Measurements from ENCODE around the gene SLC22A23. TPM values are rescaled to one million over a fixed set of nuclear protein-coding genes. Genes with fewer than 3 reads are reported as not detected.
"Not testable (repeated sequence)": the region's sequence is repeated elsewhere in the genome, so short reads cannot be mapped to it uniquely, and the experiment has no call there.

The SLC22A23 gene
- total RNA-seq, 4 donors from 2014 or later, result 16.6 to 21.8 (median 17.6) TPM

DNA sequence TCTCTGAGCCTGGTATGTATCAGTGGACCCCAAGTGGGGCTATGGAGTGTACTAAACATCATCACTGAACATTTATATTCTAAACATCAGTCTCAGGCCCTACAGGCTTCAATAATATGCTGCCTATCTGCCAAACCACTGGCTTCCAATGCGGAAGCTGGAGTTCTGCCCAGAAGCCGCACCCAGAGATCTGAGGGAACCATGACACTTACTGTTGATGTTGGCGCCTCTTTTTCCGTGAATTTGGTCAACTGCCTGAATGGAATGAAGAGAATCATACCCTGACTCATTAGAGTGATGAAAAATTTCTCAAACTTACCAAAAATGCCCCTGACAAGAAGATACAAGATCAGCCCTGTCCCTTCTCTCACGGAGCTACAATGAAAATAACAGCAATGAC, 66.2 kb downstream of the SLC22A23 start:
- Histone ChIP-seq H3K36me3 (no peaks in the 10 kb centered on the region), H3K27me3 (no peaks in the 10 kb centered on the region), H3K4me1 (peaks cover 15 to 46% of the 10 kb centered on the region in 2 donors), H3K9me3 (no peaks in the 10 kb centered on the region), H3K4me3 (replicated peaks in 1 of 3) (no peak overlapping the region), H3K27ac (peak overlapping the region in 2 of 3 donors; percentile 18 to 51)
- DNase-seq, result peak; percentile 40 to 42
- intact Hi-C loops (cut with DNase I), result loop anchor here (10.0 kb wide), 1 partner anchor 64 kb away; the partner anchor contains the start of gene SLC22A23
- WGBS, 2 donors, result 71 to 72% methylated on average over 5 of the region's 5 CpGs
- TF ChIP-seq, protein P1, sequence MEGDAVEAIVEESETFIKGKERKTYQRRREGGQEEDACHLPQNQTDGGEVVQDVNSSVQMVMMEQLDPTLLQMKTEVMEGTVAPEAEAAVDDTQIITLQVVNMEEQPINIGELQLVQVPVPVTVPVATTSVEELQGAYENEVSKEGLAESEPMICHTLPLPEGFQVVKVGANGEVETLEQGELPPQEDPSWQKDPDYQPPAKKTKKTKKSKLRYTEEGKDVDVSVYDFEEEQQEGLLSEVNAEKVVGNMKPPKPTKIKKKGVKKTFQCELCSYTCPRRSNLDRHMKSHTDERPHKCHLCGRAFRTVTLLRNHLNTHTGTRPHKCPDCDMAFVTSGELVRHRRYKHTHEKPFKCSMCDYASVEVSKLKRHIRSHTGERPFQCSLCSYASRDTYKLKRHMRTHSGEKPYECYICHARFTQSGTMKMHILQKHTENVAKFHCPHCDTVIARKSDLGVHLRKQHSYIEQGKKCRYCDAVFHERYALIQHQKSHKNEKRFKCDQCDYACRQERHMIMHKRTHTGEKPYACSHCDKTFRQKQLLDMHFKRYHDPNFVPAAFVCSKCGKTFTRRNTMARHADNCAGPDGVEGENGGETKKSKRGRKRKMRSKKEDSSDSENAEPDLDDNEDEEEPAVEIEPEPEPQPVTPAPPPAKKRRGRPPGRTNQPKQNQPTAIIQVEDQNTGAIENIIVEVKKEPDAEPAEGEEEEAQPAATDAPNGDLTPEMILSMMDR (IDR thresholded peaks at IDR 0.05), result no peak
- TF ChIP-seq POLR2A (IDR thresholded peaks at IDR 0.05), result no peak

DNA sequence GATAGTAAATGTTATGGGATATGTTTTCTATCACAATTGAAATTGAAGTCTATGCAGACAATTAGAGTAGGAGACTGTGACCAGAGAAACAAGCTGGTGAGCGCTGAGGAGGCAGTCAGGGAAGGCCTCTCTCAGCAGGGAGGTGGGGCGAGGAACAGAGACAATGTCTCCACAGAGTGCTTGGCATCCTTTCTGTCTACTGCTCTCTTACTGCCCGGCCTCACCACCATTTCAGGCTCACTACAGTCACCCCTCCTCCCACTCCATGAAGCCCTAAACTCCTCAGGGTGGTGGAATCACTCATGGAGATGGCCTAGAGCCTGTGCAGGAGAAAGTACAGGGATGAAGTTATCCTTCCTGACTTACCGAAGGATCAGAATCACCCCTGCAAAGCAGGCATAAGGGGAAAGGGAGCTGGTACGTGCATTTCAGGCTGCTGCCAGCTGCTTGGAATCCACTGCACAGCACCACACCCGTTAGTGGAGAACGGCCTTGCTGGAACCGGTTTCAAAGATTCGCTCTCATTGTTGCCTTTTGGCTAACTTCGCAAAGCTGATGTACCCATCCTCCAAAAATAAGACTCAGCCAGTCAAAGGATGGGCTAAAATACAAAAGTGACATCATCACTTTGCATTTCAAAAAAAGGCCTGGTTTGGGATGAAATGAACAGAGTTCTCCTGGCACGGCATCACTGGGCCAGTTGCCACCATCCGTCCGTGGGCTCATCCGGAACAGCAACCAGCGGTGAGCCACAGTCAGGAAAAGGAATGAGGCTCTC, 67.3 kb downstream of the SLC22A23 start:
- peak overlapping the region in 2 of 3 donors; percentile 18 to 51 for H3K27ac ChIP-seq

DNA sequence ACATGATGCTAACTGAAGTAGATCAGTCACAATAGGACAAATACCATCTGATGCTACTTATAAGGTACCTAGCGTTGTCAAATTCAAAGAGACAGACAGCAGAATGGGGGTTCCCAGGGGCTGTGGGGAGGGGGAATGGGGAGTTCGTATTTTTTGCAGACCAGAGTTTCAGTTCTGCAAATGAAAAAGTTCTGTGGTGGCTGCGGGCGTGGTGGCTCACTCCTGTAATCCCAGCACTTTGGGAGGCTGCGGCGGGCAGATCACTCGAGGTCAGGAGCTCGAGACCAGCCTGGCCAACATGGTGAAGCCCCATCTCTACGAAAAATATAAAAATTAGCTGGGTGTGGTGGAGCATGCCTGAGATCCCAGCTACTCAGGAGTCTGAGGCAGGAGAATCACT, 68.1 kb downstream of the SLC22A23 start:
- intact Hi-C loops (cut with DNase I), result no loop called here
- Histone ChIP-seq H3K4me3 (replicated peaks in 1 of 3) (no peak overlapping the region), H3K27ac (no peak overlapping the region), H3K36me3 (no peaks in the 10 kb centered on the region), H3K27me3 (no peaks in the 10 kb centered on the region), H3K4me1 (peaks cover 28 to 62% of the 10 kb centered on the region in 2 donors), H3K9me3 (no peaks in the 10 kb centered on the region)
- DNase-seq, result no peak
- WGBS, 2 donors, result 91 to 93% methylated on average over 9 of the region's 9 CpGs
- no peak for TF ChIP-seq POLR2A (IDR thresholded peaks at IDR 0.05)
- TF ChIP-seq, protein P1 (IDR thresholded peaks at IDR 0.05), result no peak

More for the DNA sequence above, 67.3 kb downstream of the SLC22A23 start:
- Histone ChIP-seq H3K27me3 (no peaks in the 10 kb centered on the region), H3K36me3 (no peaks in the 10 kb centered on the region), H3K4me1 (peaks cover 24 to 57% of the 10 kb centered on the region in 2 donors), H3K4me3 (replicated peaks in 1 of 3) (no peak overlapping the region), H3K9me3 (no peaks in the 10 kb centered on the region)
- 77 to 91% methylated on average over 15 of the region's 15 CpGs for WGBS, 2 donors
- TF ChIP-seq POLR2A (IDR thresholded peaks at IDR 0.05), result no peak
- TF ChIP-seq, protein P1 (IDR thresholded peaks at IDR 0.05), result no peak
- DNase-seq, result no peak
- intact Hi-C loops (cut with DNase I), result loop anchor here (10.0 kb wide), 1 partner anchor 65 kb away; the partner anchor contains the start of gene SLC22A23

GRCh38 chr6:3386374-3386857, 70.4 kb downstream of the SLC22A23 start:
- H3K27ac ChIP-seq, result peak overlapping the region in 2 of 3 donors; percentile 65 to 87
- TF ChIP-seq POLR2A (IDR thresholded peaks at IDR 0.05), result no peak
- TF ChIP-seq, protein P1 (IDR thresholded peaks at IDR 0.05), result no peak
- H3K4me3 ChIP-seq (replicated peaks in 1 of 3), result no peak overlapping the region
- peak in 1 of 2 donors; percentile 39 for DNase-seq
- intact Hi-C loops (cut with DNase I), result no loop called here
- no peaks in the 10 kb centered on the region for H3K27me3 ChIP-seq
- H3K36me3 ChIP-seq, result no peaks in the 10 kb centered on the region
- peaks cover 37 to 55% of the 10 kb centered on the region in 2 donors for H3K4me1 ChIP-seq
- WGBS, 2 donors, result 89 to 94% methylated on average over 7 to 11 of the region's 11 CpGs
- no peaks in the 10 kb centered on the region for H3K9me3 ChIP-seq

DNA sequence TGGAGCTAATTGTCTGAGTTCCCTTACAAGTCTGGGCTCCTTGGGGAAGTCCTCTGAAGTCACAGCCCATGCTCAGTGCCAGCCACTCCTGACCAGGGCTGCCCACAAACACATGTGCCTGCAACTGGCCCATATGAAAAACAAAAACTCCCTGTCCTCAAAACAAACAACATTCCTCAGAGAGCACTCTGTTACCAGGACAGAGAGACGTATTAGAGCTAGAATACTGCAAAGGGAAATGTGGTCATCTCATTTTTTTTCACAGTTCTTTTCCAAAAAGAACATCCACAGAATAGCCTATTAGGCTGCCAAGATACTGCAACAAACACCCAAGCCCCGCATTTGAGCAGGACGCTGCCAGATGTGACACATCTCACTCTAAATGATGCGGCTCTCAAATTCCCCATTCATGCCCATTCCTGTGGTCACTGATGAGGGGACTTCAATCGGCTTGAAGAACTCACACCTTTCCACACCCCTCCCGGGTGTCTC, 71.1 kb downstream of the SLC22A23 start:
- TF ChIP-seq, protein P1 (IDR thresholded peaks at IDR 0.05), result no peak
- peak in 1 of 2 donors; percentile 25 for TF ChIP-seq POLR2A (IDR thresholded peaks at IDR 0.05)
- no peak overlapping the region for H3K4me3 ChIP-seq (replicated peaks in 1 of 3)
- WGBS, 2 donors, result 33 to 50% methylated on average over 6 of the region's 6 CpGs
- H3K9me3 ChIP-seq, result no peaks in the 10 kb centered on the region
- intact Hi-C loops (cut with DNase I), result no loop called here
- peak; percentile 81 to 85 for DNase-seq
- peak overlapping the region; percentile 63 to 87 (median 65) for H3K27ac ChIP-seq
- peaks cover 44 to 57% of the 10 kb centered on the region in 2 donors for H3K4me1 ChIP-seq
- H3K36me3 ChIP-seq, result no peaks in the 10 kb centered on the region
- no peaks in the 10 kb centered on the region for H3K27me3 ChIP-seq

GRCh38 chr6:3385181-3385580, 71.7 kb downstream of the SLC22A23 start:
- H3K4me3 ChIP-seq (replicated peaks in 1 of 3); intact Hi-C loops (cut with DNase I); H3K36me3 ChIP-seq; H3K27me3 ChIP-seq; H3K9me3 ChIP-seq: not testable (repeated sequence)
- WGBS, 2 donors, result 28 to 43% methylated on average over 4 of the region's 4 CpGs
- peaks cover 45 to 53% of the 10 kb centered on the region in 2 donors for H3K4me1 ChIP-seq
- peak overlapping the region; percentile 63 to 87 (median 65) for H3K27ac ChIP-seq
- DNase-seq, result peak; percentile 69 to 74
